HCT116 (cell line): ENCODE results near the gene CHPT1. TPM values are rescaled to one million over a fixed set of nuclear protein-coding genes. Genes with fewer than 3 reads are reported as not detected.

Experiments
- ATAC-seq: fragments of 200-7000 bp; cut with Tn5 transposase; 2 replicates; pipeline ENCODE4 v1.9.1; 2020; ENCODE audit warnings: mild to moderate bottlenecking, moderate library complexity
- BruUV-seq: library from RNA; stranded (reverse); fragments of 400-500 nt; replicated peaks from 2 replicates; lab custom pipeline; 2021; lab: Mats Ljungman, UMichigan
- CTCF ChIA-PET: fragments of 300-600 bp; sonication (Branson Sonifier 250); formaldehyde crosslinking; loops from one replicate; lab custom pipeline; 2021; ENCODE audit warnings: antibody characterized with exemption; lab: Charles Lee
- POLR2A ChIA-PET: fragments of 300-600, 350-600 bp; sonication (Branson Sonifier 250); formaldehyde crosslinking; loops from one replicate; lab custom pipeline; 2021; ENCODE audit warnings: antibody characterized with exemption; lab: Charles Lee
- RAD21 ChIA-PET, 2 experiments: fragments of 300-600 bp; sonication (Branson Sonifier 250); formaldehyde crosslinking; loops; one replicate each; lab custom pipeline; 2023; ENCODE audit warnings: low total read pairs in 2 of 2; ENCODE audit not compliant: uncharacterized antibody in 2 of 2, unreplicated experiment in 2 of 2, low non-redundant PET in 1 of 2; lab: Charles Lee
- DNase-seq: peaks from one replicate; pipeline ENCODE4 v3.0.0-alpha.2; 2010; ENCODE audit warnings: low read depth, low spot score
- H2AFZ ChIP-seq: fragments of 200-600 bp; shearing (Covaris generic), sonication (generic); 2 replicates; pipeline ENCODE4 v1.6.1; 2017; ENCODE audit warnings: low read depth, mixed run types, mixed read lengths, antibody characterized with exemption, low read length; ENCODE audit not compliant: poor library complexity, severe bottlenecking
- H3K27ac ChIP-seq: 2 replicates; pipeline ENCODE4 v1.5.1; 2012; ENCODE audit warnings: low read depth, low read length
- H3K27me3 ChIP-seq: fragments of 200-600 bp; sonication (generic); 2 replicates; pipeline ENCODE4 v1.6.1; 2016; ENCODE audit warnings: mixed run types, low read length, mixed read lengths; ENCODE audit not compliant: insufficient read depth
- H3K36me3 ChIP-seq, 2 experiments: fragments of 200-500 bp in 1 of 2; fragments of 200-600 bp in 1 of 2; sonication (Bioruptor generic) in 1 of 2; sonication (generic) in 1 of 2; 2 replicates each; pipeline versions ENCODE4 v1.5.1 to v1.6.1; 2014 to 2016; ENCODE audit warnings: low read length in 2 of 2, inconsistent platforms in 1 of 2, mixed read lengths in 1 of 2, mixed run types in 1 of 2; ENCODE audit not compliant: insufficient read depth in 2 of 2, control insufficient read depth in 1 of 2
- H3K4me1 ChIP-seq, 2 experiments: fragments of 200-600 bp in 1 of 2; sonication (generic) in 1 of 2; 2 replicates each; pipeline versions ENCODE4 v1.5.1 to v1.6.1; 2012 to 2017; ENCODE audit warnings: low read length in 2 of 2, inconsistent platforms in 1 of 2, mild to moderate bottlenecking in 1 of 2, mixed read lengths in 1 of 2, mixed run types in 1 of 2, moderate library complexity in 1 of 2; ENCODE audit not compliant: insufficient read depth in 2 of 2, control insufficient read depth in 1 of 2
- H3K4me2 ChIP-seq: fragments of 200-600 bp; sonication (generic); 2 replicates; pipeline ENCODE4 v1.6.1; 2017; ENCODE audit warnings: mixed run types, low read length, mixed read lengths
- H3K4me3 ChIP-seq, 2 experiments: fragments of 200-600 bp in 1 of 2; sonication (generic) in 1 of 2; replicated peaks in 1 of 2; 2 replicates each; pipeline ENCODE4 v1.5.1; 2011 to 2016; ENCODE audit warnings: low read length in 2 of 2, control low read depth in 1 of 2, low read depth in 1 of 2, mild to moderate bottlenecking in 1 of 2, mixed read lengths in 1 of 2, mixed run types in 1 of 2
- H3K79me2 ChIP-seq: fragments of 200-600 bp; sonication (generic); 2 replicates; pipeline ENCODE4 v1.6.1; 2017; ENCODE audit warnings: mild to moderate bottlenecking, mixed run types, low read length, moderate library complexity, mixed read lengths; ENCODE audit not compliant: insufficient read depth
- H3K9ac ChIP-seq: fragments of 200-600 bp; sonication (generic); 2 replicates; pipeline ENCODE4 v1.6.1; 2016; ENCODE audit warnings: low read length, mixed read lengths
- H3K9me2 ChIP-seq: fragments of 200-600 bp; sonication (generic), shearing (Covaris generic); 2 replicates; pipeline ENCODE4 v1.6.1; 2017; ENCODE audit warnings: mixed run types, mild to moderate bottlenecking, moderate library complexity; ENCODE audit not compliant: insufficient read depth
- H3K9me3 ChIP-seq, 2 experiments: fragments of 200-500 bp in 1 of 2; fragments of 200-600 bp in 1 of 2; sonication (Bioruptor generic) in 1 of 2; sonication (generic) in 1 of 2; 2 replicates each; pipeline ENCODE4 v1.6.1; 2014 to 2017; ENCODE audit warnings: low read length in 2 of 2, mixed read lengths in 2 of 2, inconsistent platforms in 1 of 2, low read depth in 1 of 2, mild to moderate bottlenecking in 1 of 2, mixed run types in 1 of 2, moderate library complexity in 1 of 2; ENCODE audit not compliant: control insufficient read depth in 1 of 2, insufficient read depth in 1 of 2
- H4K20me1 ChIP-seq: fragments of 200-600 bp; sonication (generic), shearing (Covaris generic); 2 replicates; pipeline ENCODE4 v1.6.1; 2017; ENCODE audit warnings: mixed run types, mild to moderate bottlenecking, moderate library complexity; ENCODE audit not compliant: insufficient read depth
- CBX3 ChIP-seq: IDR thresholded peaks from 2 replicates; pipeline ENCODE4 v1.6.1; 2012; ENCODE audit warnings: low read depth
- CEBPB ChIP-seq: IDR thresholded peaks from 2 replicates; pipeline ENCODE4 v1.6.1; 2012; ENCODE audit warnings: low read depth
- EGR1 ChIP-seq: IDR thresholded peaks from 2 replicates; pipeline ENCODE4 v1.6.1; 2012; ENCODE audit warnings: low read depth
- ELF1 ChIP-seq: IDR thresholded peaks from 2 replicates; pipeline ENCODE4 v1.6.1; 2012; ENCODE audit warnings: low read depth, borderline replicate concordance
- EZH2 ChIP-seq: fragments of 200-600 bp; sonication (generic); IDR thresholded peaks from 2 replicates; pipeline ENCODE4 v1.6.1; 2017; ENCODE audit warnings: antibody characterized with exemption, mixed run types
- EZH2phosphoT487 ChIP-seq: fragments of 200-600 bp; IDR thresholded peaks from 2 replicates; pipeline ENCODE4 v1.6.1; 2018; ENCODE audit warnings: antibody characterized with exemption, borderline replicate concordance
- FOSL1 ChIP-seq: IDR thresholded peaks from 2 replicates; pipeline ENCODE4 v1.6.1; 2012; ENCODE audit warnings: low read depth
- MAX ChIP-seq: IDR thresholded peaks from 2 replicates; pipeline ENCODE4 v1.6.1; 2012
- POLR2A ChIP-seq: IDR thresholded peaks from 2 replicates; pipeline ENCODE4 v1.7.0; 2011; ENCODE audit warnings: borderline replicate concordance; ENCODE audit not compliant: insufficient read depth, insufficient read length; ENCODE audit errors: extremely low read depth
- POLR2AphosphoS5 ChIP-seq: IDR thresholded peaks from 2 replicates; pipeline ENCODE4 v1.6.1; 2011; ENCODE audit warnings: mild to moderate bottlenecking, low read depth, low read length, moderate library complexity
- RAD21 ChIP-seq: IDR thresholded peaks from 2 replicates; pipeline ENCODE4 v1.6.1; 2012; ENCODE audit warnings: low read depth, mild to moderate bottlenecking
- REST ChIP-seq: IDR thresholded peaks from 2 replicates; pipeline ENCODE4 v1.6.1; 2012; ENCODE audit warnings: low read depth
- SIN3A ChIP-seq: IDR thresholded peaks from 2 replicates; pipeline ENCODE4 v1.6.1; 2012; ENCODE audit warnings: low read depth
- SP1 ChIP-seq: IDR thresholded peaks from 2 replicates; pipeline ENCODE4 v1.6.1; 2012; ENCODE audit warnings: low read depth
- SRF ChIP-seq: IDR thresholded peaks from 2 replicates; pipeline ENCODE4 v1.6.1; 2012; ENCODE audit warnings: low read depth
- TCF7L2 ChIP-seq: IDR thresholded peaks from 2 replicates; pipeline ENCODE4 v1.7.0; 2011; ENCODE audit warnings: borderline replicate concordance, inconsistent platforms; ENCODE audit not compliant: insufficient read depth, insufficient read length; ENCODE audit errors: extremely low read depth
- ZFX ChIP-seq: fragments of 450-650 bp; IDR thresholded peaks from 2 replicates; pipeline ENCODE4 v1.6.1; 2017
- intact Hi-C: fragments of 100-400 bp; cut with micrococcal nuclease; formaldehyde crosslinking; loops from 2 replicates; pipeline ENCODE4 v1.10.0; 2022
- total RNA-seq: library from RNA; stranded (reverse); gene quantifications from one replicate; pipeline ENCODE4 v1.2.1, GENCODE V29; 2021; ENCODE audit not compliant: unreplicated experiment
- TF ChIP-seq, protein P1 (sequence below), 3 experiments: fragments of 200-600 bp in 1 of 3; sonication (generic) in 1 of 3; IDR thresholded peaks in 2 of 3; conservative IDR thresholded peaks in 1 of 3; 2 replicates each; pipeline ENCODE4 v1.5.1; 2012 to 2017; ENCODE audit warnings: low read depth in 2 of 3, low read length in 2 of 3, antibody characterized with exemption in 1 of 3, borderline replicate concordance in 1 of 3, control low read depth in 1 of 3, mild to moderate bottlenecking in 1 of 3, mixed read lengths in 1 of 3, mixed run types in 1 of 3, moderate library complexity in 1 of 3; ENCODE audit not compliant: insufficient read depth in 1 of 3
- TF ChIP-seq, protein P2 (sequence below): IDR thresholded peaks from 2 replicates; pipeline ENCODE4 v1.6.1; 2011; ENCODE audit warnings: mild to moderate bottlenecking, low read length, moderate library complexity; ENCODE audit not compliant: insufficient replicate concordance; ENCODE audit errors: extremely low read depth

CHPT1 gene
- total RNA-seq, 1 experiment from 2014 or later: 20.1 TPM

GRCh38 chr12:101686176-101686575 is 11.3 kb upstream of the CHPT1 start:
- Histone ChIP-seq H3K9me2 (no peaks in the 10 kb centered on the region), H3K4me3 (no peak overlapping the region), H3K36me3 (no peaks in the 10 kb centered on the region), H2AFZ (no peak overlapping the region), H3K4me1 (no peaks in the 10 kb centered on the region), H3K79me2 (no peaks in the 10 kb centered on the region), H3K4me2 (no peak overlapping the region), H4K20me1 (no peaks in the 10 kb centered on the region), H3K27ac (no peak overlapping the region), H3K9me3 (no peaks in the 10 kb centered on the region), H3K9ac (no peak overlapping the region), H3K27me3 (no peaks in the 10 kb centered on the region)
- POLR2A ChIA-PET: no interaction called here
- RAD21 ChIA-PET: no interaction called here
- no peak for DNase-seq
- intact Hi-C loops: no loop called here
- no TSS peak for BruUV-seq
- TF ChIP-seq MAX (no peak), TCF7L2 (no peak), REST (no peak), ELF1 (no peak), SP1 (no peak), ZFX (no peak), RAD21 (no peak), EGR1 (no peak), SRF (no peak), CEBPB (no peak), EZH2phosphoT487 (no peak), CBX3 (no peak), FOSL1 (no peak), POLR2AphosphoS5 (no peak), SIN3A (no peak), EZH2 (no peak), POLR2A (no peak)
- TF ChIP-seq, protein P1, sequence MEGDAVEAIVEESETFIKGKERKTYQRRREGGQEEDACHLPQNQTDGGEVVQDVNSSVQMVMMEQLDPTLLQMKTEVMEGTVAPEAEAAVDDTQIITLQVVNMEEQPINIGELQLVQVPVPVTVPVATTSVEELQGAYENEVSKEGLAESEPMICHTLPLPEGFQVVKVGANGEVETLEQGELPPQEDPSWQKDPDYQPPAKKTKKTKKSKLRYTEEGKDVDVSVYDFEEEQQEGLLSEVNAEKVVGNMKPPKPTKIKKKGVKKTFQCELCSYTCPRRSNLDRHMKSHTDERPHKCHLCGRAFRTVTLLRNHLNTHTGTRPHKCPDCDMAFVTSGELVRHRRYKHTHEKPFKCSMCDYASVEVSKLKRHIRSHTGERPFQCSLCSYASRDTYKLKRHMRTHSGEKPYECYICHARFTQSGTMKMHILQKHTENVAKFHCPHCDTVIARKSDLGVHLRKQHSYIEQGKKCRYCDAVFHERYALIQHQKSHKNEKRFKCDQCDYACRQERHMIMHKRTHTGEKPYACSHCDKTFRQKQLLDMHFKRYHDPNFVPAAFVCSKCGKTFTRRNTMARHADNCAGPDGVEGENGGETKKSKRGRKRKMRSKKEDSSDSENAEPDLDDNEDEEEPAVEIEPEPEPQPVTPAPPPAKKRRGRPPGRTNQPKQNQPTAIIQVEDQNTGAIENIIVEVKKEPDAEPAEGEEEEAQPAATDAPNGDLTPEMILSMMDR (IDR thresholded peaks at IDR 0.05 in 2 of 3, conservative IDR thresholded peaks at IDR 0.05 in 1 of 3; ENCODE audit: borderline replicate concordance in 1 of 3, insufficient read depth in 1 of 3, low read depth in 2 of 3, low read length in 2 of 3): no peak
- TF ChIP-seq, protein P2, sequence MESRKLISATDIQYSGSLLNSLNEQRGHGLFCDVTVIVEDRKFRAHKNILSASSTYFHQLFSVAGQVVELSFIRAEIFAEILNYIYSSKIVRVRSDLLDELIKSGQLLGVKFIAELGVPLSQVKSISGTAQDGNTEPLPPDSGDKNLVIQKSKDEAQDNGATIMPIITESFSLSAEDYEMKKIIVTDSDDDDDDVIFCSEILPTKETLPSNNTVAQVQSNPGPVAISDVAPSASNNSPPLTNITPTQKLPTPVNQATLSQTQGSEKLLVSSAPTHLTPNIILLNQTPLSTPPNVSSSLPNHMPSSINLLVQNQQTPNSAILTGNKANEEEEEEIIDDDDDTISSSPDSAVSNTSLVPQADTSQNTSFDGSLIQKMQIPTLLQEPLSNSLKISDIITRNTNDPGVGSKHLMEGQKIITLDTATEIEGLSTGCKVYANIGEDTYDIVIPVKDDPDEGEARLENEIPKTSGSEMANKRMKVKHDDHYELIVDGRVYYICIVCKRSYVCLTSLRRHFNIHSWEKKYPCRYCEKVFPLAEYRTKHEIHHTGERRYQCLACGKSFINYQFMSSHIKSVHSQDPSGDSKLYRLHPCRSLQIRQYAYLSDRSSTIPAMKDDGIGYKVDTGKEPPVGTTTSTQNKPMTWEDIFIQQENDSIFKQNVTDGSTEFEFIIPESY: no peak
- CTCF ChIA-PET: no interaction called here
- ATAC-seq: no peak
